ENCODE measurements around the gene MYOD1. TPM values are rescaled to one million over a fixed set of nuclear protein-coding genes. Genes with fewer than 3 reads are reported as not detected.

Gene MYOD1
- total and polyA plus RNA-seq, 2 of the 13 experiments (the other 11 are each of a cell fraction or from before 2014, with no cell fraction given) = not detected

DNA sequence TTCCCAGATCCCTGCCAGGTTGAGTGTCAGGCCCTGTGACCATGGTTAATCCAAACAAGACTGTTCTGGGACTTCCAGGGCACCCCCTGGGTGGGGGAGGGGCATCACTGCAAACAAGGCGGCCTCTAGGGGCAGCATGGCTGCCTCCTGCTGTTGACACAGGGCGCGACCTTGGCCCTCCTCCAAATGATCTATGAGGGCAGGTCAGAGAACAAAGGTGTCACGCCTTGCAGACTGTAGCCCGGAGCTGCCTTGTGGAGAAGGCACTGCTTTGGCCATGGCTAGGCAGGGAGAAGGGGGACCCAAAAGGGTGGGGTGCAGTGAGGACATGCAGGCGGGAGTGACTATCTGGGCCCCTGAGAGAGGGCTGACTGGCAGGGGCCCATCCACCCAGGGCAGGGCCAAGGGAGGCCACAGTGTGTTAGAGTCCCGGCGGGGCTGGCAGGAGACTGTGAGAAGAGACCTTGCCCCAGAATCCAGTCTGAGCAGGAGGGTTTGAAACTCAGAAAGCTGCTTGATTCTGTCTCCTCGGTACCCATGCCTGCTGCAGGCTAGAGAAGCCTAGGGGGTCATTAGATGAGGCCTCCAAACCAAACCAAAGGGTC, 50.8 kb downstream of the MYOD1 start:
- in situ Hi-C loops (cut with HindIII; ENCODE audit: extremely low pct_ligation_motif_present, low pct_unique_long_range_greater_than_20kb) (no loop called here), intact Hi-C loops (cut with micrococcal nuclease; ENCODE audit: unreplicated experiment) (loop anchor here (5.0 kb wide), 1 partner anchor 47 kb away; no protein-coding TSS in a partner anchor)
- CTCF ChIA-PET (ENCODE audit: low intra/inter-chr PET ratio, low total read pairs) = interaction anchor here (0.8 to 1.3 kb wide), 2 partner anchors 10 to 40 kb away, joined by 3 read pairs; no protein-coding TSS in a partner anchor
- peak overlapping the region in 2 of 3 experiments; percentile 33 to 47; a peak in 3 of 6 replicates for H3K4me3 ChIP-seq (replicated peaks in 1 of 3; ENCODE audit: insufficient read depth in 1 of 3, low read depth in 2 of 3, low read length in 3 of 3)
- BruUV-seq (replicated peaks) = no TSS peak
- H3K4me1 ChIP-seq (ENCODE audit: insufficient read depth, low read length) = peaks cover 46% of the 10 kb centered on the region
- H3K79me2 ChIP-seq (ENCODE audit: insufficient read depth, low read length) = no peaks in the 10 kb centered on the region
- H3K27ac ChIP-seq (ENCODE audit: extremely low read length, insufficient read depth, low read length) = peak overlapping the region; percentile 48
- WGBS (ENCODE audit: low lambda C conversion rate) = 0% methylated on average over 5 of the region's 9 CpGs
- ATAC-seq = peak; percentile 86
- no peak overlapping the region for H2AFZ ChIP-seq (ENCODE audit: low read length)
- H3K9me3 ChIP-seq (ENCODE audit: low read length) = no peaks in the 10 kb centered on the region
- no peaks in the 10 kb centered on the region for H3K36me3 ChIP-seq (replicated peaks in 1 of 2; ENCODE audit: control insufficient read depth in 1 of 2, insufficient read depth in 2 of 2, low read length in 2 of 2)
- POLR2A ChIA-PET = interaction anchor here (1.3 kb wide), 1 partner anchor 217 kb away, joined by 3 read pairs; no protein-coding TSS in a partner anchor
- H3K27me3 ChIP-seq (ENCODE audit: control insufficient read depth in 1 of 2, insufficient read depth in 2 of 2, low read length in 2 of 2) = peaks cover 0 to 4% of the 10 kb centered on the region in 2 experiments; a peak in 2 of 5 replicates
- FAIRE-seq = peak; percentile 88
- H4K20me1 ChIP-seq (ENCODE audit: insufficient read depth, low read length) = no peaks in the 10 kb centered on the region
- H3K4me2 ChIP-seq (ENCODE audit: low read depth, low read length) = peak overlapping the region; percentile 64
- peak; percentile 91 for DNase-seq (ENCODE audit: low spot score)
- H3K9ac ChIP-seq (ENCODE audit: insufficient read depth, low read depth, low read length) = no peak overlapping the region
- TF ChIP-seq SRSF1 (optimal IDR thresholded peaks at IDR 0.05; ENCODE audit: low read depth, low read length) (peak; percentile 76), ZNF335 (CRISPR knock-in tag; IDR thresholded peaks at IDR 0.05) (0 out of 2 replicates have a peak, but pooled peaks have one; percentile 66), NCOR1 (IDR thresholded peaks at IDR 0.05; ENCODE audit: borderline replicate concordance, low read length) (peak; percentile 93), ZNF7 (CRISPR knock-in tag; IDR thresholded peaks at IDR 0.05) (no peak), TP53 (CRISPR knock-in tag; conservative IDR thresholded peaks at IDR 0.05) (peak; percentile 57; the same call in 1 of the 2 replicates), ZNF660 (CRISPR knock-in tag; IDR thresholded peaks at IDR 0.05; ENCODE audit: borderline replicate concordance, low read depth) (no peak), ZNF33B (CRISPR knock-in tag; IDR thresholded peaks at IDR 0.05) (0 out of 2 replicates have a peak, but pooled peaks have one; percentile 77), TBP (CRISPR knock-in tag; IDR thresholded peaks at IDR 0.05) (no peak), MATR3 (CRISPR knock-in tag; IDR thresholded peaks at IDR 0.05) (no peak), ZNF720 (CRISPR knock-in tag; IDR thresholded peaks at IDR 0.05) (no peak), ZNF274 (CRISPR knock-in tag; IDR thresholded peaks at IDR 0.05) (peak; percentile 83), CAMTA2 (CRISPR knock-in tag; IDR thresholded peaks at IDR 0.05; ENCODE audit: borderline replicate concordance) (0 out of 2 replicates have a peak, but pooled peaks have one; percentile 46), ZNF589 (CRISPR knock-in tag; conservative IDR thresholded peaks at IDR 0.05) (peak; percentile 81; the same call in 1 of the 2 replicates)
- TF ChIP-seq, protein P1, sequence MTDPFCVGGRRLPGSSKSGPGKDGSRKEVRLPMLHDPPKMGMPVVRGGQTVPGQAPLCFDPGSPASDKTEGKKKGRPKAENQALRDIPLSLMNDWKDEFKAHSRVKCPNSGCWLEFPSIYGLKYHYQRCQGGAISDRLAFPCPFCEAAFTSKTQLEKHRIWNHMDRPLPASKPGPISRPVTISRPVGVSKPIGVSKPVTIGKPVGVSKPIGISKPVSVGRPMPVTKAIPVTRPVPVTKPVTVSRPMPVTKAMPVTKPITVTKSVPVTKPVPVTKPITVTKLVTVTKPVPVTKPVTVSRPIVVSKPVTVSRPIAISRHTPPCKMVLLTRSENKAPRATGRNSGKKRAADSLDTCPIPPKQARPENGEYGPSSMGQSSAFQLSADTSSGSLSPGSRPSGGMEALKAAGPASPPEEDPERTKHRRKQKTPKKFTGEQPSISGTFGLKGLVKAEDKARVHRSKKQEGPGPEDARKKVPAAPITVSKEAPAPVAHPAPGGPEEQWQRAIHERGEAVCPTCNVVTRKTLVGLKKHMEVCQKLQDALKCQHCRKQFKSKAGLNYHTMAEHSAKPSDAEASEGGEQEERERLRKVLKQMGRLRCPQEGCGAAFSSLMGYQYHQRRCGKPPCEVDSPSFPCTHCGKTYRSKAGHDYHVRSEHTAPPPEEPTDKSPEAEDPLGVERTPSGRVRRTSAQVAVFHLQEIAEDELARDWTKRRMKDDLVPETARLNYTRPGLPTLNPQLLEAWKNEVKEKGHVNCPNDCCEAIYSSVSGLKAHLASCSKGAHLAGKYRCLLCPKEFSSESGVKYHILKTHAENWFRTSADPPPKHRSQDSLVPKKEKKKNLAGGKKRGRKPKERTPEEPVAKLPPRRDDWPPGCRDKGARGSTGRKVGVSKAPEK (CRISPR knock-in tag; IDR thresholded peaks at IDR 0.05; ENCODE audit: borderline replicate concordance) = peak; percentile 92; the same call in 1 of the 2 replicates
- TF ChIP-seq, protein P2, sequence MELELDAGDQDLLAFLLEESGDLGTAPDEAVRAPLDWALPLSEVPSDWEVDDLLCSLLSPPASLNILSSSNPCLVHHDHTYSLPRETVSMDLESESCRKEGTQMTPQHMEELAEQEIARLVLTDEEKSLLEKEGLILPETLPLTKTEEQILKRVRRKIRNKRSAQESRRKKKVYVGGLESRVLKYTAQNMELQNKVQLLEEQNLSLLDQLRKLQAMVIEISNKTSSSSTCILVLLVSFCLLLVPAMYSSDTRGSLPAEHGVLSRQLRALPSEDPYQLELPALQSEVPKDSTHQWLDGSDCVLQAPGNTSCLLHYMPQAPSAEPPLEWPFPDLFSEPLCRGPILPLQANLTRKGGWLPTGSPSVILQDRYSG (CRISPR knock-in tag; IDR thresholded peaks at IDR 0.05) = no peak
- TF ChIP-seq, protein P3, sequence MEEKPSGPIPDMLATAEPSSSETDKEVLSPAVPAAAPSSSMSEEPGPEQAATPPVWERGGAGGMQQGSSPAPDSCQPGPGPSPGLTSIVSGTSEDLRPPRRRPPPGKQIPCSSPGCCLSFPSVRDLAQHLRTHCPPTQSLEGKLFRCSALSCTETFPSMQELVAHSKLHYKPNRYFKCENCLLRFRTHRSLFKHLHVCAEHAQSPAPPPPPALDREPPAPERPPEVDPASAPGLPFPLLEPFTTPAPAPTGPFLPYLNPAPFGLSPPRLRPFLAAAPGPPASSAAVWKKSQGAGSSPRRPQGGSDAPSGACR (CRISPR knock-in tag; IDR thresholded peaks at IDR 0.05) = peak; percentile 76
- TF ChIP-seq, protein P4, sequence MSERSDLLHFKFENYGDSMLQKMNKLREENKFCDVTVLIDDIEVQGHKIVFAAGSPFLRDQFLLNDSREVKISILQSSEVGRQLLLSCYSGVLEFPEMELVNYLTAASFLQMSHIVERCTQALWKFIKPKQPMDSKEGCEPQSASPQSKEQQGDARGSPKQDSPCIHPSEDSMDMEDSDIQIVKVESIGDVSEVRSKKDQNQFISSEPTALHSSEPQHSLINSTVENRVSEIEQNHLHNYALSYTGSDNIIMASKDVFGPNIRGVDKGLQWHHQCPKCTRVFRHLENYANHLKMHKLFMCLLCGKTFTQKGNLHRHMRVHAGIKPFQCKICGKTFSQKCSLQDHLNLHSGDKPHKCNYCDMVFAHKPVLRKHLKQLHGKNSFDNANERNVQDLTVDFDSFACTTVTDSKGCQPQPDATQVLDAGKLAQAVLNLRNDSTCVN (CRISPR knock-in tag; IDR thresholded peaks at IDR 0.05; ENCODE audit: borderline replicate concordance) = peak; percentile 67; the same call in 1 of the 2 replicates
